WTC11 (cell line): ENCODE data around the gene DCTN1. TPM values are rescaled to one million over a fixed set of nuclear protein-coding genes. Genes with fewer than 3 reads are reported as not detected.
A peak's percentile ranks its signal among the peaks of the same experiment; 100 is the strongest.

Source experiments
- ATAC-seq: fragments of 200-7000 bp; cut with Tn5 transposase; 2 replicates; pipeline ENCODE4 v1.10.0; 2021; ENCODE audit warnings: mild to moderate bottlenecking, moderate library complexity
- CTCF ChIA-PET: fragments of 300-600 bp; sonication (Branson Sonifier 250); formaldehyde crosslinking; loops from one replicate; lab custom pipeline; 2021; ENCODE audit warnings: antibody characterized with exemption; lab: Charles Lee
- POLR2A ChIA-PET: fragments of 350-600 bp; sonication (Branson Sonifier 250); formaldehyde crosslinking; loops from one replicate; lab custom pipeline; 2021; ENCODE audit warnings: antibody characterized with exemption; lab: Charles Lee
- DNase-seq: peaks from one replicate; pipeline ENCODE4 v3.0.0; 2021; ENCODE audit warnings: low spot score
- H3K27ac Mint-ChIP-seq: 2 replicates; pipeline ENCODE4 v1.8.0; 2021; ENCODE audit warnings: mixed read lengths
- H3K27me3 Mint-ChIP-seq: 2 replicates; pipeline ENCODE4 v1.8.0; 2021; ENCODE audit warnings: low read depth, mild to moderate bottlenecking, moderate library complexity, mixed read lengths
- H3K36me3 Mint-ChIP-seq: 2 replicates; pipeline ENCODE4 v1.8.0; 2021; ENCODE audit warnings: mixed read lengths
- H3K4me1 Mint-ChIP-seq: 2 replicates; pipeline ENCODE4 v1.8.0; 2022; ENCODE audit warnings: mixed read lengths
- H3K4me3 Mint-ChIP-seq: 2 replicates; pipeline ENCODE4 v1.8.0; 2021; ENCODE audit warnings: mild to moderate bottlenecking, moderate library complexity, mixed read lengths
- H3K9me3 Mint-ChIP-seq: 2 replicates; pipeline ENCODE4 v1.8.0; 2021; ENCODE audit warnings: mixed read lengths
- ATF1 ChIP-seq: sonication (generic); formaldehyde crosslinking; IDR thresholded peaks from 2 replicates; pipeline ENCODE4 v1.8.1; 2023; ENCODE audit warnings: mild to moderate bottlenecking, moderate library complexity, missing genetic modification reagents
- CREM ChIP-seq: sonication (generic); formaldehyde crosslinking; IDR thresholded peaks from 2 replicates; pipeline ENCODE4 v1.8.1; 2022; ENCODE audit warnings: mild to moderate bottlenecking, missing genetic modification reagents, moderate library complexity
- CTCF ChIP-seq: fragments of 200-600 bp; IDR thresholded peaks from 2 replicates; pipeline ENCODE4 v1.8.0; 2022; ENCODE audit warnings: antibody characterized with exemption
- E2F5 ChIP-seq: sonication (generic); formaldehyde crosslinking; IDR thresholded peaks from 2 replicates; pipeline ENCODE4 v1.8.1; 2022; ENCODE audit warnings: mild to moderate bottlenecking, moderate library complexity, missing genetic modification reagents
- ELF4 ChIP-seq: sonication (generic); formaldehyde crosslinking; IDR thresholded peaks from 2 replicates; pipeline ENCODE4 v1.8.1; 2022; ENCODE audit warnings: low read depth, mild to moderate bottlenecking, moderate library complexity, missing genetic modification reagents
- ESRRA ChIP-seq: sonication (generic); formaldehyde crosslinking; IDR thresholded peaks from 2 replicates; pipeline ENCODE4 v1.8.1; 2022; ENCODE audit warnings: mild to moderate bottlenecking, missing genetic modification reagents, borderline replicate concordance
- GTF2I ChIP-seq: fragments of 250-450 bp; sonication (Bioruptor Pico); conservative IDR thresholded peaks from 2 replicates; pipeline ENCODE4 v1.4.0; 2021; ENCODE audit warnings: mild to moderate bottlenecking
- HMGA2 ChIP-seq: fragments of 250-450 bp; sonication (Bioruptor Pico); IDR thresholded peaks from 2 replicates; pipeline ENCODE4 v1.4.0; 2021; ENCODE audit warnings: mild to moderate bottlenecking, moderate library complexity
- IRF1 ChIP-seq: sonication (generic); formaldehyde crosslinking; IDR thresholded peaks from 2 replicates; pipeline ENCODE4 v1.8.0; 2023; ENCODE audit warnings: missing genetic modification reagents
- IRF2 ChIP-seq: sonication (generic); formaldehyde crosslinking; IDR thresholded peaks from 2 replicates; pipeline ENCODE4 v1.8.0; 2022; ENCODE audit warnings: low read depth, missing genetic modification reagents, borderline replicate concordance
- NFATC4 ChIP-seq: fragments of 250-450 bp; sonication (Bioruptor Pico); IDR thresholded peaks from 2 replicates; pipeline ENCODE4 v1.9.0; 2021; ENCODE audit warnings: mild to moderate bottlenecking
- NFE2L1 ChIP-seq: sonication (generic); formaldehyde crosslinking; IDR thresholded peaks from 2 replicates; pipeline ENCODE4 v1.8.1; 2023; ENCODE audit warnings: missing genetic modification reagents
- NFYB ChIP-seq: sonication (generic); formaldehyde crosslinking; conservative IDR thresholded peaks from 2 replicates; pipeline ENCODE4 v1.8.0; 2022; ENCODE audit warnings: low read depth, missing genetic modification reagents
- NR1H2 ChIP-seq: sonication (generic); formaldehyde crosslinking; IDR thresholded peaks from 2 replicates; pipeline ENCODE4 v1.9.0; 2021; ENCODE audit warnings: mild to moderate bottlenecking, moderate library complexity, missing genetic modification reagents
- RELA ChIP-seq: sonication (generic); formaldehyde crosslinking; IDR thresholded peaks from 2 replicates; pipeline ENCODE4 v1.8.1; 2022; ENCODE audit warnings: missing genetic modification reagents, mild to moderate bottlenecking, borderline replicate concordance
- ZNF232 ChIP-seq: sonication (generic); formaldehyde crosslinking; IDR thresholded peaks from 2 replicates; pipeline ENCODE4 v1.8.0; 2022; ENCODE audit warnings: mild to moderate bottlenecking, missing genetic modification reagents
- ZNF671 ChIP-seq: fragments of 250-450 bp; sonication (Bioruptor Pico); IDR thresholded peaks from 2 replicates; pipeline ENCODE4 v1.8.0; 2021; ENCODE audit warnings: mild to moderate bottlenecking
- total RNA-seq: library from RNA; stranded (reverse); gene quantifications from 3 replicates; pipeline ENCODE4 v1.2.3, GENCODE V29; 2021
- TF ChIP-seq, protein P1 (sequence below): fragments of 250-450 bp; sonication (Bioruptor Pico); IDR thresholded peaks from 2 replicates; pipeline ENCODE4 v2.1.2; 2022; ENCODE audit warnings: mild to moderate bottlenecking, moderate library complexity
- TF ChIP-seq, protein P2 (sequence below): sonication (generic); formaldehyde crosslinking; IDR thresholded peaks from 2 replicates; pipeline ENCODE4 v1.8.0; 2023; ENCODE audit warnings: missing genetic modification reagents, mild to moderate bottlenecking, borderline replicate concordance
- TF ChIP-seq, protein P3 (sequence below): sonication (generic); formaldehyde crosslinking; IDR thresholded peaks from 2 replicates; pipeline ENCODE4 v1.8.0; 2023; ENCODE audit warnings: mild to moderate bottlenecking, missing genetic modification reagents

Gene DCTN1
- total RNA-seq, 1 experiment from 2014 or later, result 179 TPM

- no peak for TF ChIP-seq IRF1
- TF ChIP-seq CTCF, result peak; percentile 92
Measured at GRCh38 chr2:74391580-74392448, 11.7 kb upstream of the DCTN1 start (continued).

- CTCF ChIA-PET, result interaction anchor here (0.7 to 3.3 kb wide), 38 partner anchors 9 to 562 kb away, joined by 3 to 36 read pairs (median 5); partner anchors contain the start of genes AUP1, C2orf81, CCDC142 and DCTN1
- ATAC-seq (peak; percentile 25), DNase-seq (no peak)
- POLR2A ChIA-PET, result interaction anchor here (0.7 to 1.6 kb wide), 8 partner anchors 9 to 67 kb away, joined by 3 to 12 read pairs (median 5); partner anchors contain the start of gene WBP1
- H3K9me3 Mint-ChIP-seq, result no peaks in the 10 kb centered on the region
- TF ChIP-seq CREM (CRISPR knock-in tag), result no peak
- TF ChIP-seq ZNF671 (CRISPR knock-in tag), result no peak
- no peak for TF ChIP-seq ZNF232
- no peak for TF ChIP-seq E2F5
- TF ChIP-seq RELA (CRISPR knock-in tag), result no peak
- TF ChIP-seq NR1H2 (CRISPR knock-in tag), result no peak
- no peak for TF ChIP-seq NFE2L1 (CRISPR knock-in tag)
- TF ChIP-seq NFYB (CRISPR knock-in tag), result no peak
- TF ChIP-seq HMGA2 (CRISPR knock-in tag), result no peak
- no peak for TF ChIP-seq ELF4 (CRISPR knock-in tag)
- no peak for TF ChIP-seq IRF2 (CRISPR knock-in tag)
- TF ChIP-seq, protein P1, sequence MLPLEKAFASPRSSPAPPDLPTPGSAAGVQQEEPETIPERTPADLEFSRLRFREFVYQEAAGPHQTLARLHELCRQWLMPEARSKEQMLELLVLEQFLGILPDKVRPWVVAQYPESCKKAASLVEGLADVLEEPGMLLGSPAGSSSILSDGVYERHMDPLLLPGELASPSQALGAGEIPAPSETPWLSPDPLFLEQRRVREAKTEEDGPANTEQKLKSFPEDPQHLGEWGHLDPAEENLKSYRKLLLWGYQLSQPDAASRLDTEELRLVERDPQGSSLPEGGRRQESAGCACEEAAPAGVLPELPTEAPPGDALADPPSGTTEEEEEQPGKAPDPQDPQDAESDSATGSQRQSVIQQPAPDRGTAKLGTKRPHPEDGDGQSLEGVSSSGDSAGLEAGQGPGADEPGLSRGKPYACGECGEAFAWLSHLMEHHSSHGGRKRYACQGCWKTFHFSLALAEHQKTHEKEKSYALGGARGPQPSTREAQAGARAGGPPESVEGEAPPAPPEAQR, result no peak
- TF ChIP-seq ESRRA (CRISPR knock-in tag), result no peak
- TF ChIP-seq, protein P2, sequence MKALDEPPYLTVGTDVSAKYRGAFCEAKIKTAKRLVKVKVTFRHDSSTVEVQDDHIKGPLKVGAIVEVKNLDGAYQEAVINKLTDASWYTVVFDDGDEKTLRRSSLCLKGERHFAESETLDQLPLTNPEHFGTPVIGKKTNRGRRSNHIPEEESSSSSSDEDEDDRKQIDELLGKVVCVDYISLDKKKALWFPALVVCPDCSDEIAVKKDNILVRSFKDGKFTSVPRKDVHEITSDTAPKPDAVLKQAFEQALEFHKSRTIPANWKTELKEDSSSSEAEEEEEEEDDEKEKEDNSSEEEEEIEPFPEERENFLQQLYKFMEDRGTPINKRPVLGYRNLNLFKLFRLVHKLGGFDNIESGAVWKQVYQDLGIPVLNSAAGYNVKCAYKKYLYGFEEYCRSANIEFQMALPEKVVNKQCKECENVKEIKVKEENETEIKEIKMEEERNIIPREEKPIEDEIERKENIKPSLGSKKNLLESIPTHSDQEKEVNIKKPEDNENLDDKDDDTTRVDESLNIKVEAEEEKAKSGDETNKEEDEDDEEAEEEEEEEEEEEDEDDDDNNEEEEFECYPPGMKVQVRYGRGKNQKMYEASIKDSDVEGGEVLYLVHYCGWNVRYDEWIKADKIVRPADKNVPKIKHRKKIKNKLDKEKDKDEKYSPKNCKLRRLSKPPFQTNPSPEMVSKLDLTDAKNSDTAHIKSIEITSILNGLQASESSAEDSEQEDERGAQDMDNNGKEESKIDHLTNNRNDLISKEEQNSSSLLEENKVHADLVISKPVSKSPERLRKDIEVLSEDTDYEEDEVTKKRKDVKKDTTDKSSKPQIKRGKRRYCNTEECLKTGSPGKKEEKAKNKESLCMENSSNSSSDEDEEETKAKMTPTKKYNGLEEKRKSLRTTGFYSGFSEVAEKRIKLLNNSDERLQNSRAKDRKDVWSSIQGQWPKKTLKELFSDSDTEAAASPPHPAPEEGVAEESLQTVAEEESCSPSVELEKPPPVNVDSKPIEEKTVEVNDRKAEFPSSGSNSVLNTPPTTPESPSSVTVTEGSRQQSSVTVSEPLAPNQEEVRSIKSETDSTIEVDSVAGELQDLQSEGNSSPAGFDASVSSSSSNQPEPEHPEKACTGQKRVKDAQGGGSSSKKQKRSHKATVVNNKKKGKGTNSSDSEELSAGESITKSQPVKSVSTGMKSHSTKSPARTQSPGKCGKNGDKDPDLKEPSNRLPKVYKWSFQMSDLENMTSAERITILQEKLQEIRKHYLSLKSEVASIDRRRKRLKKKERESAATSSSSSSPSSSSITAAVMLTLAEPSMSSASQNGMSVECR (CRISPR knock-in tag), result no peak
- TF ChIP-seq ATF1 (CRISPR knock-in tag), result no peak
- no peak for TF ChIP-seq GTF2I (CRISPR knock-in tag)
- TF ChIP-seq, protein P3, sequence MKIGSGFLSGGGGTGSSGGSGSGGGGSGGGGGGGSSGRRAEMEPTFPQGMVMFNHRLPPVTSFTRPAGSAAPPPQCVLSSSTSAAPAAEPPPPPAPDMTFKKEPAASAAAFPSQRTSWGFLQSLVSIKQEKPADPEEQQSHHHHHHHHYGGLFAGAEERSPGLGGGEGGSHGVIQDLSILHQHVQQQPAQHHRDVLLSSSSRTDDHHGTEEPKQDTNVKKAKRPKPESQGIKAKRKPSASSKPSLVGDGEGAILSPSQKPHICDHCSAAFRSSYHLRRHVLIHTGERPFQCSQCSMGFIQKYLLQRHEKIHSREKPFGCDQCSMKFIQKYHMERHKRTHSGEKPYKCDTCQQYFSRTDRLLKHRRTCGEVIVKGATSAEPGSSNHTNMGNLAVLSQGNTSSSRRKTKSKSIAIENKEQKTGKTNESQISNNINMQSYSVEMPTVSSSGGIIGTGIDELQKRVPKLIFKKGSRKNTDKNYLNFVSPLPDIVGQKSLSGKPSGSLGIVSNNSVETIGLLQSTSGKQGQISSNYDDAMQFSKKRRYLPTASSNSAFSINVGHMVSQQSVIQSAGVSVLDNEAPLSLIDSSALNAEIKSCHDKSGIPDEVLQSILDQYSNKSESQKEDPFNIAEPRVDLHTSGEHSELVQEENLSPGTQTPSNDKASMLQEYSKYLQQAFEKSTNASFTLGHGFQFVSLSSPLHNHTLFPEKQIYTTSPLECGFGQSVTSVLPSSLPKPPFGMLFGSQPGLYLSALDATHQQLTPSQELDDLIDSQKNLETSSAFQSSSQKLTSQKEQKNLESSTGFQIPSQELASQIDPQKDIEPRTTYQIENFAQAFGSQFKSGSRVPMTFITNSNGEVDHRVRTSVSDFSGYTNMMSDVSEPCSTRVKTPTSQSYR (CRISPR knock-in tag), result no peak
- no peak for TF ChIP-seq NFATC4
- H3K4me1 Mint-ChIP-seq, result peaks cover 4% of the 10 kb centered on the region; the same call in 1 of the 2 replicates
- H3K4me3 Mint-ChIP-seq, result no peak overlapping the region; the same call in 1 of the 2 replicates
- H3K36me3 Mint-ChIP-seq, result no peaks in the 10 kb centered on the region
- H3K27me3 Mint-ChIP-seq, result no peaks in the 10 kb centered on the region; the same call in none of the 2 replicates
- H3K27ac Mint-ChIP-seq, result peak overlapping the region; percentile 95
Measured at GRCh38 chr2:74391209-74391579, 11.1 kb upstream of the DCTN1 start.
